ENCODE results near the gene MFRP. TPM values are rescaled to one million over a fixed set of nuclear protein-coding genes. Genes with fewer than 3 reads are reported as not detected.

Gene MFRP
- polyA plus RNA-seq, 1 experiment = not detected

DNA sequence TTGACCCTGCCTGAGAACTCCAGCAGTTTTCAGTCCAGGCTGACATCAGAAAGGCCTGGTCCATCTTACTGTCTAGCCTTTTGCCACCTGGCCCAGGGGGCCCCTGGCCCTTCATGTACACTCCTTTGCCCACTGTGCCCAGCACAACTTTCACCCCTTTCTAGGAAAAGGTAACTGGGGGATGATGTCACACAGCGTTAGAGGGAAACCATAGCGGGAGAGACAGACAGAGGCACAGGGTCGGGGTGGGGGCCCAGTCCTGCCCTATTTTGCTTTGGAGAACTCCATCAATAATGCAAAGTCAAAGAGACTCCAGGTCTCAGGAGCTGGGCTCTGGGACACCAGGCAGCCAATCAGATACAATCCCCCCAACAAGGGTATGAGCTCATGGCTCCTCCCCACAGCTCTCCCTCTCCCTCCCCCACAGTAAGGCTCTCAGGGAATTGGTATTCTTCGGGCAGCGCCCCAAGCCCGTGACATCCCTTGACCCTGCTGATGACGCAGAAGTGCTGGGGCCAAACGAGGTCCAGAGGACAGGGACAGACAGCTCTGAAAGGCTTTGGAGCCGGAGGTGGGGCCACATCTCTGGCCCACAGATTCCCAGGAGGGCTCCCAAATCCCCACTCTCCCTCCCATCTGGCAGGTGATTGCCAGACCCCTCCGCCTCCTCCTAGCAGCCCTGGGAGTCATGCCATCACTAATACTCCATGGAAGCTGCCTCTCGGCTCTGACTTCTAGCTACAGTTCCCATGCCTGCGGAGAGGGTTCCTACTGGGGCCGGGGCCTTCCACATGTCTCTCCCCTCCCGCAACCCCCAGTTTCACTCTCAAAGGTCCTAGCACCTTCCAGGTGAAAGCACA, 29.1 kb upstream of the MFRP start:
- peaks cover 7% of the 10 kb centered on the region for H3K27me3 ChIP-seq (ENCODE audit: control insufficient read depth, insufficient read depth, low read length)
- CTCF ChIA-PET = interaction anchor here (0.9 to 7.5 kb wide), 12 partner anchors 8 to 733 kb away, joined by 3 to 102 read pairs (median 16); partner anchors contain the start of genes C1QTNF5, CBL and MCAM
- peak overlapping the region; percentile 21 for H3K27ac ChIP-seq (ENCODE audit: low read depth, low read length)
- TF ChIP-seq, protein P1, sequence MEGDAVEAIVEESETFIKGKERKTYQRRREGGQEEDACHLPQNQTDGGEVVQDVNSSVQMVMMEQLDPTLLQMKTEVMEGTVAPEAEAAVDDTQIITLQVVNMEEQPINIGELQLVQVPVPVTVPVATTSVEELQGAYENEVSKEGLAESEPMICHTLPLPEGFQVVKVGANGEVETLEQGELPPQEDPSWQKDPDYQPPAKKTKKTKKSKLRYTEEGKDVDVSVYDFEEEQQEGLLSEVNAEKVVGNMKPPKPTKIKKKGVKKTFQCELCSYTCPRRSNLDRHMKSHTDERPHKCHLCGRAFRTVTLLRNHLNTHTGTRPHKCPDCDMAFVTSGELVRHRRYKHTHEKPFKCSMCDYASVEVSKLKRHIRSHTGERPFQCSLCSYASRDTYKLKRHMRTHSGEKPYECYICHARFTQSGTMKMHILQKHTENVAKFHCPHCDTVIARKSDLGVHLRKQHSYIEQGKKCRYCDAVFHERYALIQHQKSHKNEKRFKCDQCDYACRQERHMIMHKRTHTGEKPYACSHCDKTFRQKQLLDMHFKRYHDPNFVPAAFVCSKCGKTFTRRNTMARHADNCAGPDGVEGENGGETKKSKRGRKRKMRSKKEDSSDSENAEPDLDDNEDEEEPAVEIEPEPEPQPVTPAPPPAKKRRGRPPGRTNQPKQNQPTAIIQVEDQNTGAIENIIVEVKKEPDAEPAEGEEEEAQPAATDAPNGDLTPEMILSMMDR (IDR thresholded peaks at IDR 0.05; ENCODE audit: low read depth, low read length) = no peak
- DNase-seq (ENCODE audit: low read depth, low spot score) = no peak
- no peak overlapping the region for H3K4me3 ChIP-seq (ENCODE audit: low read depth, low read length)
- POLR2A ChIA-PET = interaction anchor here (1.0 to 2.2 kb wide), 2 partner anchors 37 to 42 kb away, joined by 3 to 12 read pairs; no protein-coding TSS in a partner anchor
- H3K9me3 ChIP-seq (ENCODE audit: control insufficient read depth, insufficient read depth, low read length) = no peaks in the 10 kb centered on the region

DNA sequence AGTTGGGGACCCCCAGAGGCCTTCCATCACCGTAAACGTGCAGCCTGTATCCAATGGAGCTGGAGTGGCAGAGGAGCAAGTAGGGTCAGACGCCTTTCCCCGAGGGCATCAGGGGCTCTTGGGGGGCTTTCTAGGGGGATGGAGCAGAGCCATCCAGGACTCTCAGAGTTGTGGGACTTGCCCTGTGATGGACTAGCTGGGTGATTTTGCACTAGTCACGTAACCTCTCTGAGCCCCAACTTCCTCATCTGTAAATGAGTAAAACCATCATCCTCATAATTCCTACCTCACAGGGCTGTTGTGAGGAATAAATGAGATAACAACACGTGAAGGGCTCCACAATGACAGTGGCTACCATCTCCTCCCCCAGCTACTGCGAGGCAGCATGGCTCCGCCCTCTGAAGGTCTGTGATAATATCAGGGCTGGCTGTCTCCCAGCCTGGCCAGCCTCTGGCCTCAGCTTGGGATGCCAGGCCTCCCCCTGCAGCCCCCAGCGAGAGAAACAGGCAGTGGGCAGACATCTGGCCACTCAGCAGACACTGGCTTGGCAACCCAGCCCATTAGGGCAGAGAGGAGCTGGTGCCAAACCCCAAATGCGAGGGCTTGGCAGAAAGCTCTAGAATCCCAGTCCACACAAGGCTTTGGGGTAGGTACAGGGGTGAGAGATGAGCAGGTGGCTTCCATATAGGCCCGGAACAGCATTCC, 28.3 kb upstream of the MFRP start:
- Histone ChIP-seq H3K4me3 (ENCODE audit: low read depth, low read length) (no peak overlapping the region), H3K27me3 (ENCODE audit: control insufficient read depth, insufficient read depth, low read length) (peaks cover 12% of the 10 kb centered on the region), H3K27ac (ENCODE audit: low read depth, low read length) (peak overlapping the region; percentile 21), H3K9me3 (ENCODE audit: control insufficient read depth, insufficient read depth, low read length) (no peaks in the 10 kb centered on the region)
- DNase-seq (ENCODE audit: low read depth, low spot score) = no peak
- CTCF ChIA-PET = interaction anchor here (0.5 to 7.5 kb wide), 30 partner anchors 8 to 734 kb away, joined by 3 to 102 read pairs (median 4); partner anchors contain the start of genes C1QTNF5, CBL, DPAGT1 and MCAM
- POLR2A ChIA-PET = interaction anchor here (1.0 to 2.2 kb wide), 4 partner anchors 10 to 42 kb away, joined by 3 to 12 read pairs (median 4); no protein-coding TSS in a partner anchor
- TF ChIP-seq, protein P1 (IDR thresholded peaks at IDR 0.05; ENCODE audit: low read depth, low read length) = no peak

DNA sequence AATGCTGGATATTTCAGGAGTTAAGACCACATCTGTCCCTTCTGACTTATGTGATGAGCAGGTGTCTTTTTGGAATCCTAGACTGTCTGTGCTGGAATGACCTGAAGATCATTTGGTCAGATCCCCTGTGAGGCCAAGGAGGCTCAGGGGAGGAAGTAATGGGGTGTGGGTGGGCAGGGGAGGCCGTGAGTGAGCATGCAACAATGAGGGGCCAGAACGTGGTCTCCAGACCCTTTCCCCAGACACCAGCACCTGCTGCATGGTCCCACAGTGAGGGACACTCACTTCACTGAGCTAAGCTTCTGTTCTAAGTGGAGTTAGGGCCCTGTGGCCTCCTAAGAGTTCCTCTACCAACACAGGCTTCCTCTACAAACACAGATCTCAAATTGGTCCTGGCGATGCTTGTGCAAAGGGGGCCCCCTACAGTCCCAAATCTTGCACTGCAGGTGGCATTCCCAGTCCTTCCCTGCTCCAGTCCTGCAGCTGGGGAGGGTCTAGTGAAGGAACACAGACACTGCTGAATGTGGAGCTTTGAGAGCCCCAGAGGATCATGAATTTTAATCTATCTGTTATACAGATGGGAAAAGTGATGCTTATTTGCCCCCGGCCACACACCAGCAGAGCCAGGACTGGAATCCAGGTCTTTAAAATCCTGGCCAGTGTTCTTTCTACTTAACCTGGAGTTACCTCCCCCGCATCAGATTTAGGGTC, 27.6 kb upstream of the MFRP start:
- no peak overlapping the region for H3K4me3 ChIP-seq (ENCODE audit: low read depth, low read length)
- no peak overlapping the region for H3K27ac ChIP-seq (ENCODE audit: low read depth, low read length)
- ChIA-PET POLR2A (interaction anchor here (1.0 kb wide), 2 partner anchors 10 to 18 kb away, joined by 3 to 5 read pairs; no protein-coding TSS in a partner anchor), CTCF (interaction anchor here (0.7 to 7.5 kb wide), 29 partner anchors 9 to 272 kb away, joined by 3 to 102 read pairs (median 4); partner anchors contain the start of genes C1QTNF5, CBL, DPAGT1 and MCAM)
- peaks cover 12% of the 10 kb centered on the region for H3K27me3 ChIP-seq (ENCODE audit: control insufficient read depth, insufficient read depth, low read length)
- TF ChIP-seq, protein P1 (IDR thresholded peaks at IDR 0.05; ENCODE audit: low read depth, low read length) = peak; percentile 97
- no peaks in the 10 kb centered on the region for H3K9me3 ChIP-seq (ENCODE audit: control insufficient read depth, insufficient read depth, low read length)
- DNase-seq (ENCODE audit: low read depth, low spot score) = peak; percentile 51

DNA sequence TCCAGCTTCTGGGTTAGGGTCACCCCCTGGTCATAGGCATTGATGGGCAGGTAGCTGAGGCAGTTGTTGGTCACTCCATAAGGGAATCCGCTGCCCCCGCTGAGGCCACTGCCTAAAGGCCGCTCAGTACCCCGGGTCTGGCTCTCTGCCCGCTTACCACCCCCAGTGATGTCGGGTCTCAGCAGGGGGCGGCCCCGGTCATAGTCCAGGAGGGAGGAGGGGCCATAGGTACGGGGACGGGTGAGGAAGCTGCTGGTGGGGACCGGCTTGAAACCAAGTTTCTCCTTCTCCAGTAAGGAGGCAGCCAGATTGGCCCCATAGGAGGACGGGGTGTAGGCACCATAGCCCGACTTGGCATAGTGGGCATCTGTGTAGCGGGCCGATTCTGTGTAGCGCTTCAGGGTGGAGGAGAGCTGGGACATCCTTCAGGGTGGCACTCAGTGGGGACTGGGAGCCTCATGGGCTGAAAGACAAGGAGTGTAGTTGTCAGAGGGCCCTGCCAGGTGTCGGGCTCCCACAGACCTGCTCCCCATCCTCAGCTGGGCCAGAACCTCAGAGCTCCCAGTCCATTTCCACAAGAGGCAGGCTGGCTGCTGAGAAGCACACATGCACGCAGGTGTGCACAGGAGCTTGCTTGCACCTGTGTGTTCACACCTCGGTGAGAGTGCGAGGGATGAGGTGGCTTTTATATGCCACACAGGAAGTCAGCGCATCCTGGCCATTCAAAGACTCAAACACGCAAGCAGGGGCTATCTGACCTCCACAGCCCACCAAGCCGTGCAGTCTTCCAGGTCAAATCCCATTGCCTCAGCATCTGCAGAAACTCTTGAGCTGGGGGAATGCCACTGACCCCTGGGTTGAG, 26.8 kb upstream of the MFRP start:
- ChIA-PET POLR2A (interaction anchor here (1.0 kb wide), 1 partner anchor 9 kb away, joined by 3 read pairs; no protein-coding TSS in a partner anchor), CTCF (interaction anchor here (0.7 to 7.5 kb wide), 21 partner anchors 9 to 271 kb away, joined by 3 to 102 read pairs (median 4); partner anchors contain the start of genes C1QTNF5 and DPAGT1)
- TF ChIP-seq, protein P1 (IDR thresholded peaks at IDR 0.05; ENCODE audit: low read depth, low read length) = no peak
- no peaks in the 10 kb centered on the region for H3K9me3 ChIP-seq (ENCODE audit: control insufficient read depth, insufficient read depth, low read length)
- no peak overlapping the region for H3K27ac ChIP-seq (ENCODE audit: low read depth, low read length)
- no peak for DNase-seq (ENCODE audit: low read depth, low spot score)
- peaks cover 12% of the 10 kb centered on the region for H3K27me3 ChIP-seq (ENCODE audit: control insufficient read depth, insufficient read depth, low read length)
- no peak overlapping the region for H3K4me3 ChIP-seq (ENCODE audit: low read depth, low read length)
